ENCODE measurements around the gene ARMH1.

DNA sequence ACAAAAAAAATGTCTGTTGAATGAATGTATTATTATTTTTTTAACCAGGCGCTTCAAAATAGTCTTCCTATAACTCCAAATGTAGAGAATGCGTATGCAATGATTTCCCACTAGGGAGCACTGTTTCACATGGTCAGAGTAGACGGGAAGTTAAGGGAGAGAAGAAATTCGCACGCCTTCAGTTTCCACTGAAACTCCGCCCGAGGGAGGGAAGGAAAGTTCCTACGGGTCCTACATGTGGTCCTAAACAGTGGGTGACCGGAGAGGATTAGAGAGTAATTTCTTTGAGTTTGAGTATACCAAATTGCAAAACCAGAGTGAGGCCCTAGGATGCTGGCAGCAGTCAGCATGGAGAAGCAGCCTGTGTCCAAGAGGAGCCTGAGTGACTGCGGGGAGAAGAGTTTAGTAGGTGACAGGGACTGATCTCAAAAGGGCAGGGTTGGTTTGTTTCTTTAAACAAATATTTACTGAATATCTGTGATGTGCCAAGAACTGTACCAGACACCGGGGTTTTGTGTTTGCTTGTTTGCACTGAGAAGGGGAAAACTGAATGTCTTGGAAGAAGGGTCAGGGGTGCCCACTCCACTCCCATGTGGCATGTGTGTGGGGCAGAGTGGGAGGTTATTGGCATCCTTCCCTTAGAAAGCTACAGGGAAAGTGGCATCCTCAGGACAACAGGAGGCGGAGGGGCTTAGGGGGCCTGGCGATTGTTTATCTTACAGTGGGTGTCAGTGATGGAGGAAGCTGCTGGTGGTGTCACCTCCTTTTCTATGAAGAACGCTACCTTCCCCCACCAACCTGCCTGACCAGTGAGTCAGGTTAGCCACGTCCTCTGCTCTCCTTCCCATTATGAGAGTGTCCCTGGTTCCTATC lies 33.7 kb downstream of the ARMH1 start:
- TF ChIP-seq POLR2AphosphoS5 (IDR thresholded peaks at IDR 0.05; ENCODE audit: low read depth, low read length) = no peak
- TF ChIP-seq, protein P1, sequence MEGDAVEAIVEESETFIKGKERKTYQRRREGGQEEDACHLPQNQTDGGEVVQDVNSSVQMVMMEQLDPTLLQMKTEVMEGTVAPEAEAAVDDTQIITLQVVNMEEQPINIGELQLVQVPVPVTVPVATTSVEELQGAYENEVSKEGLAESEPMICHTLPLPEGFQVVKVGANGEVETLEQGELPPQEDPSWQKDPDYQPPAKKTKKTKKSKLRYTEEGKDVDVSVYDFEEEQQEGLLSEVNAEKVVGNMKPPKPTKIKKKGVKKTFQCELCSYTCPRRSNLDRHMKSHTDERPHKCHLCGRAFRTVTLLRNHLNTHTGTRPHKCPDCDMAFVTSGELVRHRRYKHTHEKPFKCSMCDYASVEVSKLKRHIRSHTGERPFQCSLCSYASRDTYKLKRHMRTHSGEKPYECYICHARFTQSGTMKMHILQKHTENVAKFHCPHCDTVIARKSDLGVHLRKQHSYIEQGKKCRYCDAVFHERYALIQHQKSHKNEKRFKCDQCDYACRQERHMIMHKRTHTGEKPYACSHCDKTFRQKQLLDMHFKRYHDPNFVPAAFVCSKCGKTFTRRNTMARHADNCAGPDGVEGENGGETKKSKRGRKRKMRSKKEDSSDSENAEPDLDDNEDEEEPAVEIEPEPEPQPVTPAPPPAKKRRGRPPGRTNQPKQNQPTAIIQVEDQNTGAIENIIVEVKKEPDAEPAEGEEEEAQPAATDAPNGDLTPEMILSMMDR (IDR thresholded peaks at IDR 0.05) = peak; percentile 87
- no peak for TF ChIP-seq REST (IDR thresholded peaks at IDR 0.05; ENCODE audit: insufficient read depth in 1 of 2, low read depth in 2 of 2, low read length in 1 of 2)
- TF ChIP-seq TCF7L2 (IDR thresholded peaks at IDR 0.05; ENCODE audit: low read depth, low read length) = no peak
- TF ChIP-seq SIN3A (IDR thresholded peaks at IDR 0.05; ENCODE audit: borderline replicate concordance, insufficient read depth, low read depth, low read length) = no peak
